ENCODE data around the gene GCNT2. TPM values are rescaled to one million over a fixed set of nuclear protein-coding genes. Genes with fewer than 3 reads are reported as not detected.

GCNT2 gene
- total RNA-seq, 1 experiment from 2014 or later = 42.8 TPM

GRCh38 chr6:10644225-10644624 is 123.1 kb downstream of the GCNT2 start:
- in situ Hi-C loops (cut with HindIII; ENCODE audit: low pct_unique_long_range_greater_than_20kb, low sequenced_read_pairs) (no loop called here), intact Hi-C loops (cut with micrococcal nuclease; ENCODE audit: unreplicated experiment) (no loop called here)
- H3K4me3 ChIP-seq (ENCODE audit: low read depth in 2 of 2, low read length in 2 of 2) = no peak overlapping the region
- H3K4me1 ChIP-seq (ENCODE audit: control insufficient read depth, insufficient read depth, low read length) = no peaks in the 10 kb centered on the region
- no peak for ATAC-seq
- no peaks in the 10 kb centered on the region for H3K36me3 ChIP-seq (ENCODE audit: control insufficient read depth, insufficient read depth, low read length)
- no peak overlapping the region for H3K27ac ChIP-seq (ENCODE audit: low read length)
- DNase-seq (ENCODE audit: low read depth, low spot score) = no peak
- BruUV-seq (replicated peaks) = no TSS peak
- H3K9me3 ChIP-seq (ENCODE audit: control insufficient read depth, insufficient read depth, low read depth, low read length) = no peaks in the 10 kb centered on the region
- ChIA-PET POLR2A (no interaction called here), CTCF (no interaction called here)
- TF ChIP-seq POLR2AphosphoS5 (IDR thresholded peaks at IDR 0.05; ENCODE audit: low read depth, low read length) = no peak
- TF ChIP-seq TCF7L2 (IDR thresholded peaks at IDR 0.05; ENCODE audit: low read depth, low read length) = no peak
- TF ChIP-seq CTCF (IDR thresholded peaks at IDR 0.05) = no peak
- TF ChIP-seq SIN3A (IDR thresholded peaks at IDR 0.05; ENCODE audit: borderline replicate concordance, insufficient read depth, low read depth, low read length) = no peak
- no peak for TF ChIP-seq REST (IDR thresholded peaks at IDR 0.05; ENCODE audit: insufficient read depth in 1 of 2, low read depth in 2 of 2, low read length in 1 of 2)
- H3K27me3 ChIP-seq (ENCODE audit: control insufficient read depth, insufficient read depth, low read length) = no peaks in the 10 kb centered on the region

GRCh38 chr6:10655508-10656055 is 134.4 kb downstream of the GCNT2 start:
- no peak for DNase-seq (ENCODE audit: low read depth, low spot score)
- BruUV-seq (replicated peaks) = no TSS peak
- intact Hi-C loops (cut with micrococcal nuclease; ENCODE audit: unreplicated experiment) = no loop called here

More at GRCh38 chr6:10655508-10656055, 134.4 kb downstream of the GCNT2 start:
- H3K4me1 ChIP-seq (ENCODE audit: control insufficient read depth, insufficient read depth, low read length) = no peaks in the 10 kb centered on the region
- H3K4me3 ChIP-seq (ENCODE audit: low read depth in 2 of 2, low read length in 2 of 2) = no peak overlapping the region
- POLR2A ChIA-PET = no interaction called here
- CTCF ChIA-PET = no interaction called here
- ATAC-seq = no peak
- H3K9me3 ChIP-seq (ENCODE audit: control insufficient read depth, insufficient read depth, low read depth, low read length) = no peaks in the 10 kb centered on the region
- in situ Hi-C loops (cut with HindIII; ENCODE audit: low pct_unique_long_range_greater_than_20kb, low sequenced_read_pairs) = no loop called here
- no peaks in the 10 kb centered on the region for H3K36me3 ChIP-seq (ENCODE audit: control insufficient read depth, insufficient read depth, low read length)
- H3K27me3 ChIP-seq (ENCODE audit: control insufficient read depth, insufficient read depth, low read length) = no peaks in the 10 kb centered on the region; the same call in 1 of the 2 replicates
- no peak overlapping the region for H3K27ac ChIP-seq (ENCODE audit: low read length)
- TF ChIP-seq TCF7L2 (IDR thresholded peaks at IDR 0.05; ENCODE audit: low read depth, low read length) (no peak), CTCF (IDR thresholded peaks at IDR 0.05) (no peak), REST (IDR thresholded peaks at IDR 0.05; ENCODE audit: insufficient read depth in 1 of 2, low read depth in 2 of 2, low read length in 1 of 2) (no peak), POLR2AphosphoS5 (IDR thresholded peaks at IDR 0.05; ENCODE audit: low read depth, low read length) (no peak), SIN3A (IDR thresholded peaks at IDR 0.05; ENCODE audit: borderline replicate concordance, insufficient read depth, low read depth, low read length) (no peak)

Measured in Panc1 (cell line).